Neuronal stem cell (in vitro differentiated cells): ENCODE results near the gene AGAP1.

Experiments
- DNase-seq: peaks from one replicate; pipeline ENCODE4 v3.0.0-alpha.2; 2013; ENCODE audit warnings: low spot score
- H2AFZ ChIP-seq: one replicate; pipeline ENCODE4 v1.6.1; 2013; ENCODE audit warnings: mild to moderate bottlenecking, low read length, inconsistent platforms
- H2AK5ac ChIP-seq: 2 replicates; pipeline ENCODE4 v1.6.1; 2013; ENCODE audit warnings: low read depth, mild to moderate bottlenecking, inconsistent platforms, low read length, moderate library complexity, mixed read lengths
- H2BK120ac ChIP-seq: 2 replicates; pipeline ENCODE4 v1.6.1; 2013; ENCODE audit warnings: low read depth, mild to moderate bottlenecking, inconsistent platforms, low read length, moderate library complexity, mixed read lengths
- H2BK12ac ChIP-seq: one replicate; pipeline ENCODE4 v1.6.1; 2013; ENCODE audit warnings: low read length, inconsistent platforms
- H2BK15ac ChIP-seq: 2 replicates; pipeline ENCODE4 v1.6.1; 2013; ENCODE audit warnings: mild to moderate bottlenecking, low read length, inconsistent platforms, mixed read lengths
- H2BK5ac ChIP-seq: one replicate; pipeline ENCODE4 v1.6.1; 2013; ENCODE audit warnings: inconsistent platforms, mild to moderate bottlenecking, low read length, moderate library complexity
- H3K14ac ChIP-seq: one replicate; pipeline ENCODE4 v1.6.1; 2013; ENCODE audit warnings: low read length, inconsistent platforms
- H3K18ac ChIP-seq: 2 replicates; pipeline ENCODE4 v1.6.1; 2013; ENCODE audit warnings: low read length, inconsistent platforms
- H3K23ac ChIP-seq: 2 replicates; pipeline ENCODE4 v1.6.1; 2013; ENCODE audit warnings: low read depth, mild to moderate bottlenecking, mixed read lengths, low read length, inconsistent platforms; ENCODE audit not compliant: poor library complexity
- H3K27ac ChIP-seq: replicated peaks from 3 replicates; pipeline ENCODE4 v1.5.1; 2013; ENCODE audit warnings: low read length, inconsistent platforms
- H3K27me3 ChIP-seq, 3 experiments: 2 replicates each; pipeline ENCODE4 v1.6.1; 2013; ENCODE audit warnings: low read length in 3 of 3, mild to moderate bottlenecking in 2 of 3, inconsistent platforms in 1 of 3, low read depth in 1 of 3, mixed read lengths in 1 of 3, moderate library complexity in 1 of 3; ENCODE audit not compliant: control insufficient read depth in 3 of 3, insufficient read depth in 3 of 3
- H3K36me3 ChIP-seq, 2 donors: replicated peaks in 1 of 2; 2 replicates each; pipeline ENCODE4 v1.6.1; 2013; ENCODE audit warnings: low read length in 2 of 2; ENCODE audit not compliant: control insufficient read depth in 2 of 2, insufficient read depth in 2 of 2
- H3K4ac ChIP-seq: 2 replicates; pipeline ENCODE4 v1.6.1; 2013; ENCODE audit warnings: inconsistent platforms, mild to moderate bottlenecking, low read length, moderate library complexity
- H3K4me1 ChIP-seq, 2 donors: 1 replicate in 1 of 2; 2 replicates in 1 of 2; pipeline ENCODE4 v1.6.1; 2013; ENCODE audit warnings: low read length in 2 of 2, low read depth in 1 of 2; ENCODE audit not compliant: control insufficient read depth in 2 of 2, insufficient read depth in 1 of 2
- H3K4me2 ChIP-seq: one replicate; pipeline ENCODE4 v1.6.1; 2013; ENCODE audit warnings: mild to moderate bottlenecking, low read length, inconsistent platforms; ENCODE audit not compliant: insufficient read depth, poor library complexity, severe bottlenecking
- H3K4me3 ChIP-seq, 2 donors: 2 replicates each; pipeline ENCODE4 v1.5.1; 2013; ENCODE audit warnings: low read length in 2 of 2, mild to moderate bottlenecking in 2 of 2, inconsistent platforms in 1 of 2, moderate library complexity in 1 of 2
- H3K79me1 ChIP-seq: one replicate; pipeline ENCODE4 v1.6.1; 2013; ENCODE audit warnings: low read depth, mild to moderate bottlenecking, inconsistent platforms, low read length, moderate library complexity
- H3K9ac ChIP-seq: one replicate; pipeline ENCODE4 v1.6.1; 2013; ENCODE audit warnings: mild to moderate bottlenecking, low read depth, low read length, inconsistent platforms; ENCODE audit not compliant: poor library complexity
- H3K9me3 ChIP-seq, 2 donors: replicated peaks in 1 of 2; 2 replicates each; pipeline versions ENCODE3 to v1.6.1; 2013; ENCODE audit warnings: low read length in 2 of 2, mild to moderate bottlenecking in 2 of 2, inconsistent platforms in 1 of 2, low read depth in 1 of 2, mixed read lengths in 1 of 2, moderate library complexity in 1 of 2; ENCODE audit not compliant: control insufficient read depth in 2 of 2, insufficient read depth in 1 of 2
- H4K8ac ChIP-seq: one replicate; pipeline ENCODE4 v1.6.1; 2013; ENCODE audit warnings: low read depth, mild to moderate bottlenecking, inconsistent platforms, low read length, moderate library complexity
- H4K91ac ChIP-seq: one replicate; pipeline ENCODE4 v1.6.1; 2013; ENCODE audit warnings: low read length, low read depth, mild to moderate bottlenecking, inconsistent platforms; ENCODE audit not compliant: poor library complexity
- WGBS, 2 donors: extraction: QIAGEN DNeasy Blood & Tissue Kit; methylation state at CpG; one replicate each; pipeline ENCODE4 v1.1.7; 2013; ENCODE audit warnings: missing lambda C conversion rate in 2 of 2, mixed read lengths in 1 of 2; ENCODE audit not compliant: insufficient read length in 2 of 2, insufficient replicate concordance in 1 of 2; ENCODE audit errors: extremely low coverage in 2 of 2; 5-methylcytosine and 5-hydroxymethylcytosine counted together

Gene AGAP1

DNA sequence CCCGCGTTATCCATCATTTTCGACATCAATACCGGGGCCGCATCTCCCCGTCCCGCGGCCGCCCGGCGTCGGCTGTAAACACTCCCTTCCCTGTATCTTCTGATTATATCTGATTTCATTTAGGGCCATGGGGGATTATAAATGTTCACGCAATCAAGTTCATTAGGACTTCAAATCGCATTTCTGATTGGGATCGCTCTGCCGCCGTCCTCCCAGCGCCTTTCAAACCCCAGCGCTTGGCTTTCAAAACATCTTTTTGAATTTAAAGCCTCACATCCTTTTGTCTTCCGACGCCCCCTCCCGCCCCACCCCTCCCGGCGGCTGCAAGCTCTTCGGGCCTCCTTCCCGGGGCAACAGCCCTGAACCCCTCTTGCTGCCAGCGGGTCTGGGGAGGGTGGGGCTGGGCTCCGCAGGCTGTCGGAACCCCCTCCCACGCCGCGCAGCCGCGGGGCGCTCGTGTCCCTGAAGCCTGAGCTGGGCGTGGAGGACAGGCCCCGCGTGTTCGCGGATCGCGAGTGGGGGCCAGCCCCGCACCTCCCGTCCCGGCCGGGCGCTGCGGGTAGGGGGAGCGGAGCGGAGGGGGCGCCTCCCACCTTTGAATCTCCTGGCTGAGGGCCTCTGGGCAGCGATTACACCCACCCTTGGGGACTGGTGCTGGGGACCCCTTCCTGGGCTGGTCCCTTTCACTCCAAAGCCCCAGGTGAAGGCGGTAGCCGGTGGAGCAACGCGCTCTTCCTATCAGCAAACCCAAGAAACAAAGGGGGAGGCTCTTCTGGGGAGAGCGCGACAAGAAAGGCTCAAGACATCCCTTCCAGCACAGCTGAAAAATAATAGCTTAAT lies 685.6 kb downstream of the AGAP1 start:
- no peak overlapping the region for H3K14ac ChIP-seq
- peak overlapping the region; percentile 10 for H3K23ac ChIP-seq
- WGBS, 2 donors: no CpG with 5 or more reads among the region's 59 CpGs
- H2AFZ ChIP-seq: no peak overlapping the region
- no peaks in the 10 kb centered on the region for H3K79me1 ChIP-seq
- no peak overlapping the region for H2BK15ac ChIP-seq
- H3K18ac ChIP-seq: peak overlapping the region; percentile 86
- peak overlapping the region; percentile 29 for H3K4me2 ChIP-seq
- peak overlapping the region; percentile 9 for H2AK5ac ChIP-seq
- no peak overlapping the region for H3K4ac ChIP-seq
- peaks cover 0 to 16% of the 10 kb centered on the region in 2 donors for H3K4me1 ChIP-seq
- no peaks in the 10 kb centered on the region for H3K36me3 ChIP-seq
- H3K27me3 ChIP-seq: peaks cover 0 to 49% (median 8%) of the 10 kb centered on the region in 3 experiments
- no peak overlapping the region for H2BK12ac ChIP-seq
- H4K8ac ChIP-seq: no peak overlapping the region
- DNase-seq: peak; percentile 15
- H3K4me3 ChIP-seq: no peak overlapping the region
- no peak overlapping the region for H2BK120ac ChIP-seq
- H3K9ac ChIP-seq: peak overlapping the region; percentile 45
- no peak overlapping the region for H3K27ac ChIP-seq
- no peak overlapping the region for H4K91ac ChIP-seq
- H3K9me3 ChIP-seq: peaks cover 0 to 3% of the 10 kb centered on the region in 2 donors
- H2BK5ac ChIP-seq: no peak overlapping the region

DNA sequence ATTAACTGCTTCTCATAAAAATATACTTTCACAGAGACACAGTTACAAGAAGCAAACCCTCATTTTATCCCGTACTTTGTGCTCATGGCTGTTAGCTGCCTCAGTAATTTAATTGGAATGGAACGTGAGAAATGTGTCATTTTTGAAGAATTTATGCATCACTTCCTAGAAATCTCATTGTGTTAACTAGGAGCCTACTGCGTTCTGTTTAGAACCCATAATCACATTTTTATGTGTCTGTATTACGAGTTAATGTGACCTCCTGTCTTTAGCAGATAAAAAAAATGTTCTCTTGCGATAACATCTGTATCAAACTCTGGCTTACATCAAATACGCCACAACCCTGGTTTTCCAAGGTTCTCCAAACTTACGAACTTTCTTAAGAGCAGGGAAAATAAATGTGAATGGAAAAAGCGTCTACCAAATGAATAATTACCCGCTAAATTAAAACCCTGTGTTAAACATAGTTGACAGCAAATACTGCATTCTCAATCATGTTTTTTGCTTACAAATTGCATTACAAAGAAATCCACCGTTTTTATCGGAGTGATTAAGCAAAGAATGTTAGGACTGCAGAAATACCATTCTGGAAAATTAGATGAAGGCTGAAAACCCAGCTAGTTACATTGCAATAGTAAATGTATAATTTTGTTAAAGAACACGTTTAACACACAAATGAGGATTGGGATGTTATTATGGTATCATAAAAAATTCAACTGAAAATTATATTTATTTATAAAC lies 686.4 kb downstream of the AGAP1 start:
- peaks cover 0 to 9% of the 10 kb centered on the region in 2 donors for H3K4me1 ChIP-seq
- no peak overlapping the region for H2BK120ac ChIP-seq
- no peak overlapping the region for H2BK12ac ChIP-seq
- H3K4ac ChIP-seq: no peak overlapping the region
- H3K9ac ChIP-seq: no peak overlapping the region
- H3K18ac ChIP-seq: no peak overlapping the region
- H3K4me3 ChIP-seq: no peak overlapping the region
- H2BK15ac ChIP-seq: no peak overlapping the region
- H3K79me1 ChIP-seq: no peaks in the 10 kb centered on the region
- H3K9me3 ChIP-seq: peaks cover 2 to 10% of the 10 kb centered on the region in 2 donors
- no peak overlapping the region for H3K23ac ChIP-seq
- H4K8ac ChIP-seq: no peak overlapping the region
- no peaks in the 10 kb centered on the region for H3K36me3 ChIP-seq
- whole genome bisulfite sequencing, 2 donors: no CpG with 5 or more reads among the region's 12 CpGs
- H3K27ac ChIP-seq: no peak overlapping the region
- no peak overlapping the region for H4K91ac ChIP-seq
- DNase-seq: no peak
- no peak overlapping the region for H3K4me2 ChIP-seq
- H2AK5ac ChIP-seq: no peak overlapping the region
- no peak overlapping the region for H2AFZ ChIP-seq
- H3K27me3 ChIP-seq: peaks cover 0 to 41% (median 6%) of the 10 kb centered on the region in 3 experiments
- H3K14ac ChIP-seq: no peak overlapping the region
- no peak overlapping the region for H2BK5ac ChIP-seq

DNA sequence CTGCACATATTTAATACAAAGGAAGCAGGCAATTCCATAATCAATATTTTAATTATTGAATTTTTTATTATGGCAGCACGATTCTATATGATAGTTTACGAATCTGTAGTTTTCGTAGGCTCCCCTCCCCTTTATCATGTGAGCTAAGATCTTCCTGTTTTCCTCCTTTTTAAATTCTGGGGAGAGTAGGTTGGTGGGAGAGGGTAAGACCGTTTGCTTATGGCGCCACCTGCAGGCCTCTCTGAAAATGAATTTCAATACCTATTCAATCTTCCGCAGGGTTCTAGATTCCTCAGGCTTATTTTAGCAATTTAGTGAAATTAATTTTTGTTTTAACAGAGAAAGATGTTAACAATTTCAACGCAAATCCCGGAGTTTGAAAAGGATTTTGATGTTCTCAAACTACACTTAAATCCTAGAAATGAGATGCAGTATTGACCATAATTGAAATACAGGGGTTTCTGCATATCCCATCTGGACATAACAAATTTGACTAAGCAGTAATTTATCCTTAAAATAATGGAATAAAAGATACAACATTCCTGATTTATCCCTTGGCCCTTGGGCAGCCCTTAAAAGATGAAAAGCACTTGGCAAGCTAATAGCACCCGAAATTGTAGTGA lies 687.1 kb downstream of the AGAP1 start:
- Histone ChIP-seq H3K14ac (no peak overlapping the region), H2BK15ac (no peak overlapping the region), H4K91ac (no peak overlapping the region), H3K18ac (no peak overlapping the region), H3K9me3 (peaks cover 2 to 13% of the 10 kb centered on the region in 2 donors), H3K23ac (no peak overlapping the region), H3K79me1 (no peaks in the 10 kb centered on the region), H3K4me3 (no peak overlapping the region), H3K4me1 (peaks cover 0 to 3% of the 10 kb centered on the region in 2 donors), H2BK5ac (no peak overlapping the region), H3K9ac (no peak overlapping the region), H2AK5ac (no peak overlapping the region), H3K27me3 (peaks cover 0 to 34% (median 3%) of the 10 kb centered on the region in 3 experiments), H3K4ac (no peak overlapping the region), H4K8ac (no peak overlapping the region), H3K4me2 (no peak overlapping the region), H2AFZ (no peak overlapping the region), H2BK12ac (no peak overlapping the region), H3K27ac (no peak overlapping the region), H2BK120ac (no peak overlapping the region), H3K36me3 (no peaks in the 10 kb centered on the region)
- no CpG with 5 or more reads among the region's 9 CpGs for WGBS, 2 donors
- peak; percentile 72 for DNase-seq
